ENCODE measurements around the gene SARDH.
"Not testable (repeated sequence)": the region's sequence is repeated elsewhere in the genome, so short reads cannot be mapped to it uniquely, and the experiment has no call there.

The SARDH gene

GRCh38 chr9:133754688-133755227, 16.6 kb upstream of the SARDH start:
- no peak for DNase-seq

- DNase-seq, result no peak
These were observed 16.0 kb upstream of the SARDH start for GRCh38 chr9:133754187-133754586.

- DNase-seq, result no peak
These were observed 14.7 kb upstream of the SARDH start for GRCh38 chr9:133752739-133753446.

- no peak for DNase-seq
These were observed 13.0 kb upstream of the SARDH start for GRCh38 chr9:133750982-133751649.

- DNase-seq, result no peak
These were observed 9.2 kb upstream of the SARDH start for GRCh38 chr9:133747309-133747708.

GRCh38 chr9:133744528-133744927, 6.4 kb upstream of the SARDH start:
- not testable (repeated sequence) for DNase-seq

- peak; percentile 78 for DNase-seq
These were observed 4.8 kb upstream of the SARDH start for GRCh38 chr9:133742849-133743444.

- no peak for DNase-seq
These were observed 4.1 kb upstream of the SARDH start for GRCh38 chr9:133742251-133742650.

GRCh38 chr9:133741716-133742115, 3.6 kb upstream of the SARDH start:
- DNase-seq, result no peak

- DNase-seq, result no peak
These were observed 2.8 kb upstream of the SARDH start for GRCh38 chr9:133740911-133741310.

- DNase-seq, result no peak
These were observed 1.5 kb upstream of the SARDH start for GRCh38 chr9:133739408-133740280.

GRCh38 chr9:133738640-133739225, 581 bp upstream of the SARDH start:
- no peak for DNase-seq

- no peak for DNase-seq
These were observed 930 bp downstream of the SARDH start for GRCh38 chr9:133737071-133737773.

GRCh38 chr9:133735931-133736330, 2.2 kb downstream of the SARDH start:
- no peak for DNase-seq

GRCh38 chr9:133735415-133735775, 2.8 kb downstream of the SARDH start:
- no peak for DNase-seq

- DNase-seq, result no peak
These were observed 3.4 kb downstream of the SARDH start for GRCh38 chr9:133734590-133735414.

GRCh38 chr9:133733796-133734533, 4.2 kb downstream of the SARDH start:
- no peak for DNase-seq

- no peak for DNase-seq
These were observed 4.7 kb downstream of the SARDH start for GRCh38 chr9:133733421-133733795.

GRCh38 chr9:133732639-133733408, 5.3 kb downstream of the SARDH start:
- no peak for DNase-seq

Measured in activated naive CD4-positive, alpha-beta T cell treated with Interleukin-2 at 50 U/mL for 16 hours (primary cell).